Rectal smooth muscle tissue (tissue), 1 donor: ENCODE data around the gene FOXP4.

Experiments
- H3K27ac ChIP-seq: one replicate; pipeline ENCODE4 v1.7.0; 2013; ENCODE audit warnings: low read depth, low read length, inconsistent platforms
- H3K27me3 ChIP-seq: one replicate; pipeline ENCODE4 v1.7.0; 2013; ENCODE audit warnings: low read length; ENCODE audit not compliant: control insufficient read depth, insufficient read depth
- H3K36me3 ChIP-seq: one replicate; pipeline ENCODE4 v1.7.0; 2013; ENCODE audit warnings: low read length; ENCODE audit not compliant: control insufficient read depth, insufficient read depth
- H3K4me1 ChIP-seq: one replicate; pipeline ENCODE4 v1.7.0; 2013; ENCODE audit warnings: low read length; ENCODE audit not compliant: control insufficient read depth, insufficient read depth
- H3K4me3 ChIP-seq: one replicate; pipeline ENCODE4 v1.7.0; 2013; ENCODE audit warnings: low read length
- H3K9ac ChIP-seq: one replicate; pipeline ENCODE4 v1.7.0; 2013; ENCODE audit warnings: low read length

FOXP4 gene

DNA sequence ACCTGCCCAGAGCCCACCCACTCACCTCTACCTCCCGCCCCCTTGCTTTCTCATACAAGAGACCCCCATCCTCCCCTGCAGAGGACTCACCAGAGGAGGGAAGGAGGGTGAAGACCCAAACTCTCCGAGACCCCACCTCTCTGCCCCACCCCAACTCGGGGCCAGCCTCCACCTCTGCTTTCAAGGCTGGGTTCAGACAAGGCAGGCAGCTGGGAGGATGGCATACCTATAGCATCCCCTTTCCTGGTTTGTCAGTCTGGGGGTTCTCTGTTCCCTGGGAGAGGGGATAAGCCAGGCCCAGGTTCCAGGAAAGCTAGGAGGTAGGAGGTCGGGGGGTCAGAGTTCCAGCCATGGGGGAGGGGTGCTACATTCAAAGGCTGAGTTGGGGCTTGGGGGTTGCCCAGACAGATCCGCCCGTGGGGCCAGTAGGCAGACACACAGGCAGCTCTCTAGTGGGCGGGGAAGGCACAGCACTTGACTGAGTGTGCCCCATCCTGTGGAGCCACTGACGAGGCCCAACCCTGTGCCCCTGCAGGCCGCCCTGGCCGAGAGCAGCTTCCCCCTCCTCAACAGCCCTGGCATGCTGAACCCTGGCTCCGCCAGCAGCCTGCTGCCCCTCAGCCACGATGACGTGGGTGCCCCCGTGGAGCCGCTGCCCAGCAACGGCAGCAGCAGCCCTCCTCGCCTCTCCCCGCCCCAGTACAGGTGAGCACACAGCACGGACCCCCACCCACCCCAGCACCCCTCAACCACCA is 51.2 kb downstream of the FOXP4 start:
- Histone ChIP-seq H3K4me1 (peaks cover 5% of the 10 kb centered on the region), H3K36me3 (peaks cover 16% of the 10 kb centered on the region), H3K9ac (no peak overlapping the region), H3K4me3 (no peak overlapping the region), H3K27ac (no peak overlapping the region), H3K27me3 (no peaks in the 10 kb centered on the region)

- no peak overlapping the region for H3K4me3 ChIP-seq
- peaks cover 10% of the 10 kb centered on the region for H3K4me1 ChIP-seq
- no peak overlapping the region for H3K27ac ChIP-seq
- H3K36me3 ChIP-seq = peaks cover 14% of the 10 kb centered on the region
- no peak overlapping the region for H3K9ac ChIP-seq
- H3K27me3 ChIP-seq = no peaks in the 10 kb centered on the region
Observed at GRCh38 chr6:41598670-41599014, 52.5 kb downstream of the FOXP4 start.

DNA sequence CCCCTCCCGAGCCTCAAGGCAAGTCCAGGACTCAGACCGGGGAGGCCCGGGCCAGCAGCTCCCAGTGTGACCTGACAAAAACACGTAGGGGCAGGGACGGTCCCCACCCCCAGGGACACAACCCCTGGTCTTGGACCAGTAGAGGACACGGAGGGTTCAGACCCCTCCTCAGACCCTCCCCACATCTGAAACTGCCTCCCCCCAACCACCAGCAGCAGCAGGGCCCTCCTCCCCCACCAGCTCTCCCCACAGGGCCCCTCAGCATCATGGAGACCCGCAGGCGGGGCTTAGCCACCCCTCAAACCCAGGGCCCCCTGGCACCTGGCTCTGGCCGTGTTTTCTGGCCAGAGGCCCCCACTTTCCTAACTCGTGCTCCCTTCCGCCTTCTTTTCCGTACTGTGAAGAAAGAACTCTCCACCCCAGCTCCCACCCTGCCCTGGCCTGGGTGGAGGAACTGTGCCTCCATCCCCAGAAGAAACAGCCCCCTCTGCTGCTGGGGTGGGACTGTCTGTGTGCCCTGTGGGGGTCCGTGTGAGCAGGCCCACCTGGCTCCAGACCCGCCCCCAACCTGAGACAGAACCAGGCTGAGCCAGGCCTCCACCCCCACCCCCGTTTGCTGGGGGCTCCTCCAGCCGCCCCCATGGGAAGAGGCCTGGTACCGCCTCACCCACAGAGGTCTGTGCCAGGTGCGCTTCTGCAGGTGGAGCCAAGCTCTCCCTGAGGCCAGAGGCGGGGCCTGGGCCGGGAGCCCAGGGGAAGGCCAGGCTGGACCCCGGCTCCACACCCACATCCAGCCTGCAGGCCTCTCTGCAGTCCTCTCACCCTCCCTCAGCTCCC is 53.1 kb downstream of the FOXP4 start:
- Histone ChIP-seq H3K4me3 (no peak overlapping the region), H3K27me3 (no peaks in the 10 kb centered on the region), H3K27ac (no peak overlapping the region), H3K9ac (no peak overlapping the region), H3K36me3 (peaks cover 14% of the 10 kb centered on the region), H3K4me1 (peaks cover 10% of the 10 kb centered on the region)

GRCh38 chr6:41599852-41600445 is 53.8 kb downstream of the FOXP4 start:
- Histone ChIP-seq H3K27me3 (no peaks in the 10 kb centered on the region), H3K4me1 (peaks cover 10% of the 10 kb centered on the region), H3K27ac (no peak overlapping the region), H3K36me3 (peaks cover 13% of the 10 kb centered on the region), H3K9ac (no peak overlapping the region), H3K4me3 (no peak overlapping the region)

DNA sequence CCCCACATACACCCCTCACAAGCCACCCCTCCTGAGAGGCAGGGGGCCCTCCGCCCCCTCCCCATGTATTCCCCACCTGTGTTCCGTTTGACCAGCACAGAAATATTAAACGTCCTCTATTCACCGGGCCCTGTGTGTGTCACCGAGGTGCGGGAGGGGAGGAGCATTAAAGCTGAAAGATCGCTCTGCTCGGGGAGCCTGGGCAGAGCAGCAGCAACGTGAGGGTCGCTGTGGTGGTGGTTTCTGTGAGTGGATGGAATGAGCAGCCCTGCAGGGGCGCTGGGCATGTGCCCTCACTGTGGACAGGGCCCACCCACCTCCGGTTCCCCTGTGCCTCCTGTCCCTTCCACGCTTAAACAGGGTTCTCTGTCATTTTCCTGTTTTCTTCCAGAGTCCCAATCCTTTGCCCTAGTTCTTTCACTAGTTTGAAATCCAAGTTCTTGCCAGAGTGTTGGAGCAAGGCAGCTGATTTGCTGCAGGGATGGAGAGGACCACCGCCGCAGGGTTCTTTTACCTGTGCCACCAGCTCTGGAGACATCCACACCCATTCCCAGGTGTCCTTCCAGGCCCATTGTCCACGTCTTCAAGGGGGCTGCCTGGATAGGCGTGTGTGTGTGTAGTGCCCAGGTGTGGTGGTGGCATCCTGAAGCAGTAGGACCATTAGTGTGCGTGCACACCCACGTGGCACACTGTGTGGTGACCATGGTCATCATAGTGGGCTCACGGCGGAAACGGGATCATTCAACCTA is 54.5 kb downstream of the FOXP4 start:
- Histone ChIP-seq H3K27ac (no peak overlapping the region), H3K36me3 (peaks cover 12% of the 10 kb centered on the region), H3K27me3 (no peaks in the 10 kb centered on the region), H3K9ac (no peak overlapping the region), H3K4me1 (peaks cover 10% of the 10 kb centered on the region), H3K4me3 (no peak overlapping the region)

DNA sequence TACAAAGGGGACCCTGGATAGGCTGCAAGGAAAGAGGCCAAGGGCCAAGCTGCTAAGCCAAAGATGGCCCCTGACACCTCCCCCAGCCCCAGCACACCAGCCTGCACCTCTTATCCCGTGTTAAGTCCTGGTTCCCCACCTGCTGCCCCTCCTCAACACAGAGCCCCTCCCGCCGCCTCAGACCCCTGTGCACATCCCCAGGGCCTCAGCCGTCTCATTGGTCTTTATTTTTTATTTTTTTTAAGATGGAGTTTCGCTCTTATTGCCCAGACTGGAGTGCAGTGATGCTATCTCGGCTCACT is 55.0 kb downstream of the FOXP4 start:
- no peak overlapping the region for H3K27ac ChIP-seq
- H3K27me3 ChIP-seq = no peaks in the 10 kb centered on the region
- peaks cover 10% of the 10 kb centered on the region for H3K4me1 ChIP-seq
- H3K9ac ChIP-seq = no peak overlapping the region
- H3K4me3 ChIP-seq = no peak overlapping the region
- H3K36me3 ChIP-seq = peaks cover 9% of the 10 kb centered on the region

DNA sequence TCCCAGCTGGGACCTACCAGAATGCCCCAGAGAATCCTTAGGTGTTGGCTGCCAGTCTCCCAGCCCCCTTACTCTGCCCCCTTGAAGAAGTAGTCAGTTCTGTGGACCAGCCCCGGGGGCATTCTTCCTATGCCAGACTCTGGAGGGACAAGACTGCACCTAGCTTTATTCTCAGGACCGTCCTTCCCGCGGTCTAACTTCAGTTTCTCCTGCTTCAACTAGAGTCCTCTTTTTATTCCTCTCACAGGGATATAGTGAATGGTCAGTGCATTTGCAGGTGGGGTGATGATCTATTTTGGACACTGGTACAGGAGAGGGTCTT is 56.2 kb downstream of the FOXP4 start:
- H3K4me3 ChIP-seq = no peak overlapping the region
- peak overlapping the region; percentile 58 for H3K27ac ChIP-seq
- no peaks in the 10 kb centered on the region for H3K27me3 ChIP-seq
- peaks cover 10% of the 10 kb centered on the region for H3K4me1 ChIP-seq
- no peaks in the 10 kb centered on the region for H3K36me3 ChIP-seq
- no peak overlapping the region for H3K9ac ChIP-seq

GRCh38 chr6:41602864-41603608 is 56.9 kb downstream of the FOXP4 start:
- Histone ChIP-seq H3K9ac (no peak overlapping the region), H3K27me3 (no peaks in the 10 kb centered on the region), H3K4me3 (peak overlapping the region; percentile 37)

DNA sequence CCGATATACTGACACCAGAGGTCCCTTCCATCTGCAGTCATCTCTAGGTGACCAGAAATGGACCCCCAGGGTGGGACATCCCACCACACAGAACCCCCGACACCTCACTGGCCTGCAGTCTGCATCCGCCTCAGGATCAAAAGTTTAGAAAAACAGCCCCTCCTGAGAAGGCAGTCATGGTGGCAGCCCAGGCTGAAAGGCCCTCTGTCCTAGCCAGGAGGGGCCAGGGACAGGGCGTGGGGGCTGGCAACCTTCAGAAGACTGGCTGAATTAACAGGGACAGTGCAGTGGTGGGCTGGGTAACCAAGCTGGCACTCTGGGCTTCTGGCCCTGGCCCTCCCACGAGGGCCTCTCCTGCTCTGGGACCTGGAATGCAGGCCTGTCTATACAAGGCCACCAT is 57.8 kb downstream of the FOXP4 start:
- no peaks in the 10 kb centered on the region for H3K27me3 ChIP-seq
- H3K4me1 ChIP-seq = peaks cover 10% of the 10 kb centered on the region
- H3K27ac ChIP-seq = no peak overlapping the region
- H3K36me3 ChIP-seq = no peaks in the 10 kb centered on the region
- no peak overlapping the region for H3K4me3 ChIP-seq
- no peak overlapping the region for H3K9ac ChIP-seq

More at GRCh38 chr6:41602864-41603608, 56.9 kb downstream of the FOXP4 start:
- H3K4me1 ChIP-seq = peaks cover 10% of the 10 kb centered on the region
- no peaks in the 10 kb centered on the region for H3K36me3 ChIP-seq
- H3K27ac ChIP-seq = peak overlapping the region; percentile 58

GRCh38 chr6:41605649-41606048 is 59.5 kb downstream of the FOXP4 start:
- Histone ChIP-seq H3K4me1 (peaks cover 10% of the 10 kb centered on the region), H3K27ac (no peak overlapping the region), H3K27me3 (no peaks in the 10 kb centered on the region), H3K9ac (no peak overlapping the region), H3K4me3 (no peak overlapping the region), H3K36me3 (no peaks in the 10 kb centered on the region)

GRCh38 chr6:41607036-41607435 is 60.9 kb downstream of the FOXP4 start:
- H3K9ac ChIP-seq = no peak overlapping the region
- H3K4me1 ChIP-seq = peaks cover 9% of the 10 kb centered on the region
- no peak overlapping the region for H3K4me3 ChIP-seq
- no peaks in the 10 kb centered on the region for H3K36me3 ChIP-seq
- H3K27me3 ChIP-seq = no peaks in the 10 kb centered on the region
- no peak overlapping the region for H3K27ac ChIP-seq

GRCh38 chr6:41607736-41608135 is 61.6 kb downstream of the FOXP4 start:
- Histone ChIP-seq H3K27ac (no peak overlapping the region), H3K36me3 (no peaks in the 10 kb centered on the region), H3K4me1 (peaks cover 3% of the 10 kb centered on the region), H3K4me3 (no peak overlapping the region), H3K9ac (no peak overlapping the region), H3K27me3 (no peaks in the 10 kb centered on the region)
